PC-9 (cell line): ENCODE data around the gene PAFAH2. TPM values are rescaled to one million over a fixed set of nuclear protein-coding genes. Genes with fewer than 3 reads are reported as not detected.
"Not testable (repeated sequence)": the region's sequence is repeated elsewhere in the genome, so short reads cannot be mapped to it uniquely, and the experiment has no call there.

Source experiments
- BruUV-seq: library from RNA; stranded (reverse); fragments of 400-500 nt; replicated peaks from 2 replicates; lab custom pipeline; 2021; lab: Mats Ljungman, UMichigan
- CTCF ChIA-PET: fragments of 300-600 bp; sonication (Branson Sonifier 250); formaldehyde crosslinking; loops from one replicate; lab custom pipeline; 2022; ENCODE audit warnings: antibody characterized with exemption; lab: Charles Lee
- POLR2A ChIA-PET: fragments of 300-600 bp; sonication (Branson Sonifier 250); formaldehyde crosslinking; loops from one replicate; lab custom pipeline; 2022; ENCODE audit warnings: antibody characterized with exemption; ENCODE audit not compliant: unreplicated experiment; lab: Charles Lee
- DNase-seq, 2 experiments: peaks; one replicate each; pipeline versions ENCODE4 v3.0.0 to v3.0.0-alpha.2; 2015 to 2022; ENCODE audit warnings: mixed read lengths in 1 of 2
- H2AFZ ChIP-seq: fragments of 200-600 bp; sonication (generic); 2 replicates; pipeline ENCODE4 v1.8.1; 2017; ENCODE audit warnings: antibody characterized with exemption
- H3F3A ChIP-seq: fragments of 200-600 bp; sonication (generic); 2 replicates; pipeline ENCODE4 v1.8.1; 2017; ENCODE audit warnings: antibody characterized with exemption, mild to moderate bottlenecking, low read depth; ENCODE audit not compliant: insufficient read depth
- H3K27ac ChIP-seq: fragments of 200-600 bp; sonication (generic); 2 replicates; pipeline ENCODE4 v1.6.1; 2016; ENCODE audit warnings: mixed run types
- H3K27me3 ChIP-seq: fragments of 200-600 bp; sonication (generic); 2 replicates; pipeline ENCODE4 v1.6.1; 2016; ENCODE audit warnings: low read depth, mixed run types; ENCODE audit not compliant: insufficient read depth
- H3K36me3 ChIP-seq: fragments of 200-600 bp; sonication (generic); 2 replicates; pipeline ENCODE4 v1.6.1; 2016; ENCODE audit warnings: low read depth, mixed run types
- H3K4me1 ChIP-seq: fragments of 200-600 bp; sonication (generic); replicated peaks from 2 replicates; pipeline ENCODE4 v1.6.1; 2016; ENCODE audit warnings: mixed run types; ENCODE audit not compliant: insufficient read depth
- H3K4me2 ChIP-seq: fragments of 200-600 bp; sonication (generic); 2 replicates; pipeline ENCODE4 v1.6.1; 2017; ENCODE audit warnings: mixed run types
- H3K4me3 ChIP-seq: fragments of 200-600 bp; sonication (generic); 2 replicates; pipeline ENCODE4 v1.6.1; 2016; ENCODE audit warnings: mixed run types
- H3K79me2 ChIP-seq: fragments of 200-600 bp; sonication (generic); 2 replicates; pipeline ENCODE4 v1.6.1; 2017; ENCODE audit warnings: low read depth, mixed run types
- H3K9me2 ChIP-seq: fragments of 200-600 bp; sonication (generic); 2 replicates; pipeline ENCODE4 v1.8.1; 2017; ENCODE audit warnings: mild to moderate bottlenecking; ENCODE audit not compliant: insufficient read depth
- H3K9me3 ChIP-seq: fragments of 200-600 bp; sonication (generic); 2 replicates; pipeline ENCODE4 v1.8.1; 2016; ENCODE audit warnings: low read depth; ENCODE audit not compliant: insufficient read depth
- H4K20me1 ChIP-seq: fragments of 200-600 bp; sonication (generic); 2 replicates; pipeline ENCODE4 v1.8.1; 2017; ENCODE audit not compliant: insufficient read depth
- EZH2 ChIP-seq: fragments of 200-600 bp; sonication (generic); IDR thresholded peaks from 2 replicates; pipeline ENCODE4 v1.8.0; 2017; ENCODE audit warnings: antibody characterized with exemption, low read depth
- intact Hi-C: fragments of 100-400 bp; cut with micrococcal nuclease; formaldehyde crosslinking; loops from one replicate; pipeline ENCODE4 v1.10.0; 2022; ENCODE audit not compliant: unreplicated experiment
- total RNA-seq: library from RNA; stranded (reverse); gene quantifications from 2 replicates; pipeline ENCODE4 v1.2.3, GENCODE V29; 2021
- TF ChIP-seq, protein P1 (sequence below): fragments of 200-600 bp; sonication (generic); conservative IDR thresholded peaks from 2 replicates; pipeline ENCODE4 v1.6.1; 2017; ENCODE audit warnings: mixed run types, antibody characterized with exemption, mild to moderate bottlenecking, moderate library complexity

PAFAH2 gene
- total RNA-seq, 1 experiment from 2014 or later: 13.9 TPM

DNA sequence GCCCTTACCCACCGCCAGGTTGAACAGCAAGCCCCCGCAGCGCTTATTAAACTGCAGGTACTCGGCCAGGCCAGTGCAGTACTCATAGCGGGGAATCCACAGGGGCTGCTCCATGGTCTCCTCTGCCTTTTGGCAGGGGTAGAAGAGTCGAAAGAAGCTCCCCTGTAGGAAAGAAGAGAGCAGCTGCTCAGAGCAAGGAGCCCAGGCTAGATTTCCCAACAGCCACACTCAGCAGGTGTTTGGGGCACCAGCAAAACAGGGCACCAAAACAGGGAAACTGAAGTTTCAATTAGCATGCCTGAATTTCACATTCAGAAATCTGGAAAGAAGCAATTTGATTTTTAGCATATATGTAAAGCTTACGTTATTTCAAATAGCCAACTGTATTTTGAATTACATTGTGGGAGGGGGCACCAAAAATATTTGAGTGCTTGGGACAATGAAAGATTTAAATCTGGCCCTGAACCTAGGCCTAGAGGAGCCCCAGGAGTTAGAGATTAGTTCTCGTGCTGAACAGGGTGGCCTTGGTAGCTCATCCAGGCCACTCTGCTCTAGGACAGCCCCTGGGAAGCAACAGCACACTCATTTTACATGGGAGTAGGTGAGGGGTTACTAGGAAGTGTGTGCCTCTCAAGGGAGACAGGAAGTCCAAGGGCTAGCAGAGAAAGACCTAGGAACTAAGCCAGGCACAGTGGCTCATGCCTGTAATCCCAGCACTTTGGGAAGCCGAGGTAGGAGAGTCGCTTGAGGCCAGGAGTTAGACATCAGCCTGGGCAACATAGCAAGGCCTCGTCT, 8.2 kb downstream of the PAFAH2 start:
- no peaks in the 10 kb centered on the region for H3K4me1 ChIP-seq
- no peak for DNase-seq
- intact Hi-C loops: no loop called here
- H3K36me3 ChIP-seq: no peaks in the 10 kb centered on the region
- BruUV-seq: no TSS peak
- TF ChIP-seq, protein P1, sequence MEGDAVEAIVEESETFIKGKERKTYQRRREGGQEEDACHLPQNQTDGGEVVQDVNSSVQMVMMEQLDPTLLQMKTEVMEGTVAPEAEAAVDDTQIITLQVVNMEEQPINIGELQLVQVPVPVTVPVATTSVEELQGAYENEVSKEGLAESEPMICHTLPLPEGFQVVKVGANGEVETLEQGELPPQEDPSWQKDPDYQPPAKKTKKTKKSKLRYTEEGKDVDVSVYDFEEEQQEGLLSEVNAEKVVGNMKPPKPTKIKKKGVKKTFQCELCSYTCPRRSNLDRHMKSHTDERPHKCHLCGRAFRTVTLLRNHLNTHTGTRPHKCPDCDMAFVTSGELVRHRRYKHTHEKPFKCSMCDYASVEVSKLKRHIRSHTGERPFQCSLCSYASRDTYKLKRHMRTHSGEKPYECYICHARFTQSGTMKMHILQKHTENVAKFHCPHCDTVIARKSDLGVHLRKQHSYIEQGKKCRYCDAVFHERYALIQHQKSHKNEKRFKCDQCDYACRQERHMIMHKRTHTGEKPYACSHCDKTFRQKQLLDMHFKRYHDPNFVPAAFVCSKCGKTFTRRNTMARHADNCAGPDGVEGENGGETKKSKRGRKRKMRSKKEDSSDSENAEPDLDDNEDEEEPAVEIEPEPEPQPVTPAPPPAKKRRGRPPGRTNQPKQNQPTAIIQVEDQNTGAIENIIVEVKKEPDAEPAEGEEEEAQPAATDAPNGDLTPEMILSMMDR: no peak
- no peak for TF ChIP-seq EZH2
- ChIA-PET POLR2A (no interaction called here), CTCF (no interaction called here)
- no peaks in the 10 kb centered on the region for H3F3A ChIP-seq
- no peak overlapping the region for H3K4me2 ChIP-seq
- H4K20me1 ChIP-seq: no peaks in the 10 kb centered on the region
- H3K9me3 ChIP-seq: no peaks in the 10 kb centered on the region
- H2AFZ ChIP-seq: no peak overlapping the region
- no peak overlapping the region for H3K27ac ChIP-seq
- no peaks in the 10 kb centered on the region for H3K79me2 ChIP-seq
- no peak overlapping the region for H3K4me3 ChIP-seq
- no peaks in the 10 kb centered on the region for H3K27me3 ChIP-seq
- H3K9me2 ChIP-seq: no peaks in the 10 kb centered on the region

DNA sequence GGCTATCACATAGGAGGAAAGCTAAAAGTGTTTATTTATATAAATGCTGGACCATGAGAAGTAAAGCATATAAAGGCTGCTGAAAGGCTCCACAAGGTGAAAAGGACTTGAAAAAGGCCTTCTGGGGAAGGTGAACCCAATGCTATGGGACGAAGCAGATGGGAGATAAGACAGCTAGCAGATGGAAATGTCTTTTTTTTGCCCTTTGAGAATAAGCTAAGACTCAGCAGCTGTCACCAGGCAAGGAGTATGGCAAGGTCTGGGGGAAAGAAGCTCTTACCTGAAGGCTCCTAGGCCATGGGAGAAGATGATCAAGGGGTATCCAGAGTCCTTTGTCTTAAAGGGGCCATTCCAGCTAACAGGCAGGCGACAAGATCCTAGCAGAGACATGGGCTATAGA, 9.9 kb downstream of the PAFAH2 start:
- no peak for DNase-seq
- Histone ChIP-seq H2AFZ (no peak overlapping the region), H3K4me2 (no peak overlapping the region), H3K27ac (no peak overlapping the region), H3K79me2 (no peaks in the 10 kb centered on the region), H3K9me2 (no peaks in the 10 kb centered on the region), H3K9me3 (no peaks in the 10 kb centered on the region), H3F3A (no peaks in the 10 kb centered on the region), H3K4me3 (no peak overlapping the region), H4K20me1 (no peaks in the 10 kb centered on the region), H3K4me1 (no peaks in the 10 kb centered on the region), H3K36me3 (no peaks in the 10 kb centered on the region), H3K27me3 (no peaks in the 10 kb centered on the region)
- ChIA-PET CTCF (interaction anchor here (0.7 kb wide), 1 partner anchor 369 kb away, joined by 3 read pairs; no protein-coding TSS in a partner anchor), POLR2A (no interaction called here)
- no TSS peak for BruUV-seq
- intact Hi-C loops: no loop called here
- no peak for TF ChIP-seq EZH2
- TF ChIP-seq, protein P1: no peak

GRCh38 chr1:25986773-25987172, 11.1 kb downstream of the PAFAH2 start:
- DNase-seq, H2AFZ ChIP-seq, CTCF ChIA-PET, H3K27ac ChIP-seq, H3K27me3 ChIP-seq, H4K20me1 ChIP-seq, H3K36me3 ChIP-seq, H3K9me3 ChIP-seq, H3K4me1 ChIP-seq, H3K79me2 ChIP-seq, POLR2A ChIA-PET, H3F3A ChIP-seq, H3K4me2 ChIP-seq, H3K4me3 ChIP-seq, H3K9me2 ChIP-seq, intact Hi-C loops, BruUV-seq: not testable (repeated sequence)
